GM18867 (cell line): ENCODE measurements around the gene RIPOR1.
A peak's percentile ranks its signal among the peaks of the same experiment; 100 is the strongest.
"Not testable (repeated sequence)": the region's sequence is repeated elsewhere in the genome, so short reads cannot be mapped to it uniquely, and the experiment has no call there.

Experiments
- ATAC-seq: cut with Tn5 transposase; IDR thresholded peaks from one replicate; pipeline ENCODE4 v1.9.1; 2021; ENCODE audit warnings: mild to moderate bottlenecking, moderate library complexity; ENCODE audit not compliant: unreplicated experiment

The RIPOR1 gene

GRCh38 chr16:67528222-67528869 is at the start of gene RIPOR1:
RIPOR1 (plus strand) TSS chr16:67528829; CDS start chr16:67538447, 9,618 bp downstream.
- no peak for ATAC-seq

GRCh38 chr16:67480833-67481560 is 47.6 kb upstream of the RIPOR1 start, which contains the start of gene ATP6V0D1:
ATP6V0D1 (minus strand) TSS chr16:67481157; CDS start chr16:67481086, 71 bp downstream.
- ATAC-seq: peak; percentile 92

- ATAC-seq: peak; percentile 2
Observed at GRCh38 chr16:67481561-67482232, 46.9 kb upstream of the RIPOR1 start.

- ATAC-seq: no peak
Observed at GRCh38 chr16:67482233-67482924, 46.2 kb upstream of the RIPOR1 start.

- ATAC-seq: no peak
Observed at GRCh38 chr16:67483150-67483549, 45.5 kb upstream of the RIPOR1 start, which contains the start of gene AGRP. AGRP (minus strand) TSS chr16:67483547; CDS start chr16:67483398, 149 bp downstream.

GRCh38 chr16:67483731-67484525 is 44.7 kb upstream of the RIPOR1 start:
- ATAC-seq: no peak

- no peak for ATAC-seq
Observed at GRCh38 chr16:67486805-67487204, 41.8 kb upstream of the RIPOR1 start.

- not testable (repeated sequence) for ATAC-seq
Observed at GRCh38 chr16:67487561-67487960, 41.1 kb upstream of the RIPOR1 start.

GRCh38 chr16:67489401-67490083 is 39.1 kb upstream of the RIPOR1 start:
- ATAC-seq: no peak

GRCh38 chr16:67490335-67491096 is 38.1 kb upstream of the RIPOR1 start:
- no peak for ATAC-seq

- no peak for ATAC-seq
Observed at GRCh38 chr16:67499106-67499505, 29.5 kb upstream of the RIPOR1 start.

GRCh38 chr16:67504031-67505021 is 24.3 kb upstream of the RIPOR1 start:
- ATAC-seq: peak; percentile 68

GRCh38 chr16:67506468-67506867 is 22.2 kb upstream of the RIPOR1 start:
- no peak for ATAC-seq

- no peak for ATAC-seq
Observed at GRCh38 chr16:67509016-67509415, 19.6 kb upstream of the RIPOR1 start.

- not testable (repeated sequence) for ATAC-seq
Observed at GRCh38 chr16:67513892-67514291, 14.7 kb upstream of the RIPOR1 start.

- no peak for ATAC-seq
Observed at GRCh38 chr16:67514382-67514828, 14.2 kb upstream of the RIPOR1 start.

- ATAC-seq: no peak
Observed at GRCh38 chr16:67516296-67517154, 12.1 kb upstream of the RIPOR1 start.
